T-helper 9 cell (primary cell): ENCODE measurements around the gene SLC2A2.
A peak's percentile ranks its signal among the peaks of the same experiment; 100 is the strongest.

ENCODE experiments used
- DNase-seq: peaks from one replicate; pipeline ENCODE4 v3.0.0-alpha.2; 2020

Gene SLC2A2

DNA sequence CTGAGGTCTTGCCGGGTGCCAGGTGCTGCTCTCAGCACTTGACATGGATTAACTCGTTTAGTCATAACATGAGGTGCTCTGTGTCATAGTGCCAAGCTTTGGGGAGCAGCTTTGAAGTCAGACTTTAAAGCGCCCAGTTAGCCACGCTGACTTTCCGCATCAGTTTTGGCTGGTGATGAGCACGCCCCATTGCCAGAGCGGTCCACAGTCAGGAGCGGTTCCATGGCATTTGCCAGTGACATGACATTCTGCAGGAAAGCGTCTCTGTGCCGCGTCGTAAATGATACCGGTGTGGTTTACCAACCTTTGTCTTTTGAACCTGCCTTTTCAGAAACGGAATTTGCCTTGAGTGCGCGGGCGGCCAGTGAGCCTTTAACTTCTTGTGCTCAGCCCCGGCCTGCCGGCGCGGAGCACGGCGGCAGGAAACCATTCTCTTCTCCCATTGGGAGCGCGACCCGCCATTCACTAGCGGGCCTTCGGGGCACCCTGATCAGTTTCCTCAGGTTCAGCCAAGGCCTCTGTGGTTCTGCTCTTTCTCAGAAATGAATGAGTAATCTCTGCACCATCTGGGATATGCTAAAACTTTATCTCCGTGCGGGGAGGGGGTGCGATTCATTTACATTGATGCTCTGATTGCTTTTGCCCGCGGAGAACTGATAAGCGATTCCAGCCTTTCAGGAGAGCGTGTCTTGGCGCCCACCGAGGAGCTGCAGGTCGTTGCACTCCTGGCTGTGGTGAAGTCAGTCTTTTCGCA lies 1.7 kb upstream of the SLC2A2 start:
- peak; percentile 1 for DNase-seq

DNA sequence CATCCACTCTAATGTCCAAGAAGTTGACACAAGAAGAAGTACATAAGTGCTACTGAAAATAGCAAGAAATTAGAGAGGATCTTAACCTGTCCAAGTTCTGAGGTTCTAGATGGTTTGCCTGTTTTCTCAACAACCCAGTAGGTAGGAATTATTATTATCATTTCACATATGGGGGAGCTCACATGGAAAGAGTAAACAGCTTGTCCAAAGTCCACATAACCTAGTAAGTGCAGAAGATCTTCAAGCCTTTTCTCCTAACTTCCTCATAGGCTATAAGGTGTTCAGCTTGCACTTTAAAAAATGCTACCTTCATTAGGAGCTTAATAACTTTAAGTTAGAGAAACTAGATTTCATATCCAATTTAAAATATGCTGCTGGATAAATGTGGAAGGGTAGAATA lies 3.0 kb downstream of the SLC2A2 start:
- no peak for DNase-seq

DNA sequence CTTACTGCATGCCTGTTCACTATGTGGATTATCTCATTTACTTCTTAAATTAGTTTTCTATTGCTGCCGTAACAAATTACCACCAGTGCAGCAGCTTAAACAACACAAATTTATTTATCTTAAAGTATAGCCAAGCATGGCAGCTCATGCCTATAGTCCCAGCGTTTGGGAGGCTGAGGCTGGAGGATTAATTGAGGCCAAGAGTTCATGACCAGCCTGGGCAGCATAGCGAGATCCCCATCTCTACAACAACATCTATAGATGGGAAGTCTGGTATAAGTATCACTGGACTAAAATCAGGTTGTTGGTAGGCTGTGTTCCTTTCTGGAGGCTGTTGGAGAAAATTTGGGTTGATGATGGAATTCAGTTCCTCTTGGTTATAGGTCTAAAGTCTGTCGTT lies 5.1 kb downstream of the SLC2A2 start:
- DNase-seq, result no peak

DNA sequence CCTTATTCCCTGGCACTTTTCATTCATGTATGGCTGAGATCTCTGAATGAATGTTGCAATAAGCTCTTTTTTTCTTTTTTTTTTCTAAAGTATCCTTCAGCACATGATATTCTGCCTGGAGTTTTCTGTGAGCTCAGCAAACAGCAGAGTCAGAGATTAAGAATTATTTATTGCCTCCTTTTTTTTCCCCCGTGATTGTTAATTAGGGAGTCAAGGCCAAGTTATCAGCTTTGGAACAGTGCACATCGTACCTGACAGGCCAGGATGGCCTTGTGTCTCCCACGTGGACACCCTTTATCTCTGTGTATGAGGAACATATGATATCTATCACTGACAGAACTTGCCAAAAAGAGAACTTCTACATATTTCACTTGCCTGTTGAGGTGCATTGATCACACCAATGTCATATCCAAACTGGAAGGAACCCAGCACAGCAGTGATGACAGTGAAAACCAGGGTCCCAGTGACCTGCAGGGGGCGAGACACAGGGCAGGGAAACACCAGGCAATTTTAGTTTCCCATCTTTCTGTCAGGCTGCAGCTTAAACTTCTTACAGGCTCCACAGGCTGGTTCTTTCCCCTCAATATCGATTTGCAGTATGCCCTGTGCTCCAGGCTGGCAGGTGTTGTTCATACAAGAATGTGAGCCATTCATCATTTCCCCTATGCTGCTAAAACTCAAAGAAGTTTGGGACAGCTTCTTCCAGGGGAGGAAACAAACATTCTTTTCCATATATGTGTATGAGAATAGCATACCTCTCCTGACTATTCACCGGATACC lies 8.2 kb downstream of the SLC2A2 start:
- no peak for DNase-seq

DNA sequence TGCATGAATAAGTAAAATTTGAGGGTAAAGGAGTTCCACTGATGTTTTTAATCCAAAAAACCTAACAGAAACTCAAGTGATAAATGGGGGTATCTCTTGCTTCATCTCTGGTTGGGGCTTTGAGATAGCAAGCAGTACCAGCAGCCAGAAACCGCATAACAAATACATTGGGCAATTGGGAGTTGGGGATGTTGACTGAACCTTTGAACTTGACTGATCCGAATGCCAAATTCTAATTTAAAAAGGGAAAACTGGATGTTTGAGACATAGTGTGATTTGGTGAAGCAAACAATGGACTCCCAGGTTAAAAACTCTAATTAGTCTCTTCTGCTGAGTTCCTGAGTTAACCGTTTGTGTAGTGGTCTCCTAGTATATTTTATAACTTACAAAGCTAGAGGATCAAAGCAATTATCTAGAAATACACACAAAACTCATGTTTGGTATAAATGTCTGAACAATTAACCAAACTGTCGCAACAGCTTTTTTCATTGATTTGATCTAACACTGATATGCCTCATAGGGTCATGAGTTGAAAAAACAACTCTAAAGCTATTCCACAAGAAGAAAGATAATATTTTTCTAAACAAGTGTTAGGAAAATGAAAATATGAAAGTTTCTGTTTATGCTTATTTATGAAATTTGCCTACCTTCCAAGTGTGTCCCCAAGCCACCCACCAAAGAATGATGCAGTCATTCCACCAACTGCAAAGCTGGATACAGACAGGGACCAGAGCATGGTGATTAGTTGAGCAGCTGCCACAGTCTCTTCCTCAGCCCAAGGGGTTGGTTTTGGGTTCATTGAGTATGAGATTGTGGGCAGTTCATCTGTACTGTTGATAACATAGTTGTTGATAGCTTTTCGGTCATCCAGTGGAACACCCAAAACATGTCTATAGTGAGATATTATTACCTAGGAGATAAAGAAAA lies 12.4 kb downstream of the SLC2A2 start:
- DNase-seq, result no peak

DNA sequence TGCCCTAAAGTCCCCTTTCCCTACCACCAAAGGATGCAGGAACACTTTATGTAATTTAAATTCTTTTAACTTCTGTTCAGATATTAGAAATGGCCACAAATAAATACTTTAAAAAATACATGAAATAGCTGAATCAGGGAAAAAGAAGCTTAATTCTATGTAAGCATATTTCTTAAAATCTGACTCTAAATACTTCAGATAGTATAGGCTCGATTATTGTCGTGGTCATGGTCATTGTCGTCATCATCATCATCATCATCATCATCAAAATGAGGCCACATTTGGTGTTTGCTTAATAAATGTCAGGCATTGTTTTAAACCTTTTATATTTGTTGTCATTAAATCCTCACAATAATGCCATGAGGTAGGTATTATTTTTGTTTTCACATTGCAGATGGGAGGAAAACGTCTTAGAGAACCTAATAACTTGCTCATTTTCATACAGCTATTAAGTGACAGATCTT lies 14.6 kb downstream of the SLC2A2 start:
- no peak for DNase-seq

DNA sequence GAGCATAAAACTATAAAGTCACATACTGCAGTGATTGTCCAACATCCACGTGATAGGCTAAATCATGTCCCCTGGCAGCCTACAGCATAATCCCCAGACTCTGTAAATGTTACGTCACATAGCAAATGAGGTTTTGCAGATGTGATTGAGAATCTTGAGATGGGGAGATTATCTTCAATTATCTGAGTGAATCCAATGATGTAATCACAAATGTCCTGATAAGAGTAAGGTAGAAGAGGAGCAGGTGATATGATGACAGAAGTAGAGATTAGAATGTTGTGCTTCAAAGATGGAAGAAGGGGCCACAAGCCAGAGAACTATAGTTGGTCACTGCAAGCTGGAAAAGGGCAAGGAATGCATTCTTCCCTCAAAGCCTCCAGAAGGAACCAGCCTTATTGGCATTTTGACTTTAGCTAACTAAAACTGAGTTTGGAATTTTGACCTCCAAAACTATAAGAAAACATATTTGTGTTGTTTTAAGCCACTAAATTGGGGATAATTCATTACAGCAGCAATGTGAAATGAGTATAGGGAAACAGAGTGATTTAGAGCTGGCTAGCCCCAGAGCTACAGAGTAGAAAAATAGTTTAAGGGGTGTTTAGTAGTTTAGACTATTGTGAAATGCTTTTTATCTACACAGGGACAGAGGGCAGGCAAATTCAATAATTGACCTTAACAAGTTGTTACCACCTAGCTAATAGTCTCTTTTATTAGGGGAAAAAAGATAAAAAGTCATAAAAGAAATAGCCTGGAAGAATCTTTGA lies 15.2 kb downstream of the SLC2A2 start:
- DNase-seq, result no peak

DNA sequence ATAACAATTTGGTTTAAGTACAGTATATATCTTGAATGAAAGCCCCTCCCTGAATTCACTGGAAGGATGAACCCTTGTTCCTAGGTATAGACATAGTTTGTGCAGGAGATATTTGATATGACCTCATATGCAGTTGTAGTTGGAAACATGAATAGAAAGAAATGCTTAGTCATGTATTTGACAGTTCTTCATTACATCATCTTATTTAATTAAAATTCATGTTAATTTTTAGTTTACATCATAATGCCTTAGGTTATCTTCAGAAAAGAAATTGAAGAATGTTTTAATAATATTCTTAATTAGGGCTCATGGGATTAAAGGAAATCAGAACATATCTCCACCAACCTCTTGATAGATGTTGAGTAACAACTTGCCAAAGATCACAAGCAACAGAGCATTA lies 19.2 kb downstream of the SLC2A2 start:
- DNase-seq, result no peak

DNA sequence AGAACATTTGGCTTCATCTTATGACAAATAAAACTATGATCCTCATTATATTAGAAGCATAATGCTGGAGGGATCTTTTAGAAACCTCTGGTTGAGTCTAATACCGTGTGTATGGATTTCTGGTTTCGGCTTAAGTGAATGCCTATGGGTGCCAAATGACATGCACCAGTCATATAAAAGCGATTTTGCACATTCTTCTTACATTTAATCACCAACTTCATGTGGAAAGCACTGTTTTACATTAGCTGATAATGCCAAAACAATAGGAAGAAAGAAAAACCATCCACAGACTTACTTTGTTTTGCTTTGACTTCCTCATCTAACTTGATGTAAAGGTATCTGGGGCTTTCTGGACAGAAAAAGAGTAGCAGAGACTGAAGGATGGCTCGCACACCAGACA lies 20.9 kb downstream of the SLC2A2 start:
- no peak for DNase-seq

DNA sequence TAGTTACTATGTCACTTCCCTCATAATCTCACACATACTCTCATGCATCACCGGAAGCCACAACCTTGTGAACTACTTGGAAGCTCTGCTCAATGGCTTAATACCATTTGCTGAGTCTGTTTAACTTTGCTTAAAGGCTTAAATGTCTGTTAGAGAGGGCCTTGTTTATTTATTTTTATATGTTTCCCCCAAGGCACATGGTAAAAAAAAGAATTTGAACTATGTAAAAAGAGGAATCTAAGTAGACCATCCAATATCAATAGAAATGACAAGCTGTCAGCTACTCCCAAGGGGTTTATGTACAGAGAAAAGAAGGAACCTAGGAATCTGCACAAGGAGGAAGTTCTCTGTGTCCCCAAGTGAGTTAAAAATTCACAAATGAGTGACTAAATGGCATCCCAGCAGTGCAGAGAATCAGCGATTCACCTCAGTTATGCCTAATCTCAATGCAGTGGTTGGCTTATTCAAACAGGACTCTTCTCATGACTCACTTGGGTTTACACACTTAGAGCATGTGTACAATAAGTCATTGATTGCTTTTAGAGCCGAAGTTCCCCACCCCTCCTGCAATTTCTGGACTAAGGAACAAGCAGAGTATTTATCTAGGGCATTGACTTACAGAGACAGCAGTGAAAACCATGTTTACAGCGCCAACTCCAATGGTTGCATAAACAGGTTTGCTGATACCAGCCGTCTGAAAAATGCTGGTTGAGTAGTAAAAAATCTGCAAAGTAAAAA lies 24.4 kb downstream of the SLC2A2 start:
- no peak for DNase-seq

DNA sequence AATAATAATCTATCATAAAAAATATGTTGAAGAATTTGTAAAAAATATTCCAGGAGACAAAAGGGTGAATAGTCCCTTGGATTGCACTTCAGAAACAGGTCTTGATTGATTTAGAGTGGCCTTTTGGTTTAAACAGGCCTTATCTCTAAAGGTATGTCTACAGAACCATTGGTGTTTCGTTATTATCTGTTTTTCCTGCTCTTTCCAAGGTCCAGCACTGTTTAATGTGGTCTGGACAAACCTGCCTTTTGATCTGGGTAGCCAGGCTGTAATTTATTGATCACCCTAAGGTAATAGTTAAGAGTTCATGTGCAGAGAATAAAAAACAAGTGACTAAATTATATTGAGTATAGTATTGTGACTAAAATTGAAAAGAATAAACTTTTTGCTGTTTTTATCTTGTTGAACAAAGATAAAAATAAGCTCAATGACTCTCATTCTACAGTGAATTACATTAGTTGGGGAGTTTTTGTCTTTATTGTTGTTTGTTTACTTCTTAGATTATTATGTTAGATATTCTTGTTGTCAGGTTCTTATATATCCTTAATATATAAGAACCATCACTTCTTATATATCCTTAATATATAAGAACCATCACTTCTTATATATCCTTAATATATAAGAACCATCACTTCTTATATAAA lies 25.1 kb downstream of the SLC2A2 start:
- DNase-seq, result no peak

DNA sequence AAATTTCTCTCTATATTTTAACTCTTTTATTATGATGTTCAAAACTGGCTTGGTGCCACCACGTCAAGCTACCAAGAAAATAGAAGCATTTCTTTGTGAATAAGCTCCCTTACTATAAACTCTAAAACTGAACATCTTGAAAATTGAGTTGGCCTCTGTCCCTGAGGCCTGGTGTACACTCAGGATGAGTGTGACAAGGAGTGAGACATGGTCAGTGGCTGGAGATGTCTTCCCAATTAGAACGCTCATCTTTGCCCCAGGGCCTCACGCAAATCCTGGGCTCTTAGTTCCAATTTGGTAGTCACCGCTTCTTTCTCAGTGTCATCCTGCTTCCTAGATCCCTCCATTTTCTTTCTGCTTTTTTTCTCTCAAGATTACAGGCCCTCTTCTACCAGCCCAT lies 26.2 kb downstream of the SLC2A2 start:
- DNase-seq, result no peak

DNA sequence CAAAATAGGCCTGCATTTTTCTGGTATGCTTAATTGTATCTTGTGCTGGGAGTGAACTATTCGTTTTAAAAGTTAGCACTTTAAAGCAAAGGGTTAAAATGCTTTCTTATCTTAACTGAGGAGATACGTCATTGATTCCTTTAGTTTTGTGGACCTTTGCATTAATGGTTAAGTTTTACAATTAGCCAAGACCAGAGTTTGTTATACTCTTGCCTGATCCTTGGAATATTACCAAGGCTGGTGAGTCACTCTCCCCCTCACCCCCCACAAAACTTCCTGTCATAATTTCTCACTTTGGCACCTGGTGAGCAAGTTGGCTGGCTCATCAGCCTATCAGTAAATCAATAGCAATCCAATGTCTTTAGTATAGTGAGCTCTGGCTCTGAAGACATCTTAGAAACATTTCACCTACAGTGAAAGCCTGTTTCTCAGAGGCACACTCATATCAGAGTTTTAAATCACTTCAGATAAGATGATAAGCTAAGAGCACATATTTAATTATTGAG lies 26.7 kb downstream of the SLC2A2 start:
- no peak for DNase-seq

DNA sequence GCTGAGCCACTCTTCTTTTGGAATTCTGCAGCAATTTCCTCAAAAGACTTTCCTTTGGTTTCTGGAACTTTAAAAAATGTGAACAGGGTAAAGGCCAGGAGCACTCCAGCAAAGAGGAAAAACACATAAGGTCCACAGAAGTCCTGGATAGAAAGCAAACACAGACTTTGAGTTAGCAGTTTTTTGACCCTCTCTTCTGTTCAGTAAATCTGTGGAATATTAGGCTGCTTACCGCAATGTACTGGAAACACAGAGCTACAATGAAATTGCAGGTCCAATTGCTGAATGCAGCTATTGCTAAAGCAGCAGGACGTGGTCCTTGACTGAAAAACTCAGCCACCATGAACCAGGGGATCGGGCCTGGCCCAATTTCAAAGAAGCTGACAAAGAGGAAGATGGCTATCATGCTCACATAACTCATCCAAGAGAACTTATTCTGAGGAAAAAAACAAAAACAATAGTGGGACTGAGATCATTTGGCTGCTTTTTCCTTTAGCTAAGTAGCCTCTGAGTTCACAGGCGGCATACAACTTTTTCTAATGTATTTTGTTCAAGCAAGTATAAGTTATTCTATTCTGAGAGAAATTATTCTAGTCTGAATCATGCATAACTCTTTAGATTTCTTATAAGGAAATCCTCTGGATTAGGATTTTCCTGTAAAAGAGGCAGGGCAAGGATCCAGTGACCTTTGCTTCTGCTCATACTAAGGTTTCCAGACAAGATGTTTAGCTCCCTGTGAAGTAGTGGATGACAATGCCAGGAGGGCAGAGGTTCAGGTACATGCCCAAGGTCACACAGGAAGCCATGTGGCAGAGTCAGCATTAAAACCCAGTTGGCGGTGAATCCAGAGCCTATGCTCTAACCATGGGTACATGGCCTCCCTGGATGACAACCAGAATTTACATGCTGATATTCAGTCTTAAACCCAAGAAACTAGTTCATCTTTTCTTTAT lies 28.3 kb downstream of the SLC2A2 start:
- no peak for DNase-seq

DNA sequence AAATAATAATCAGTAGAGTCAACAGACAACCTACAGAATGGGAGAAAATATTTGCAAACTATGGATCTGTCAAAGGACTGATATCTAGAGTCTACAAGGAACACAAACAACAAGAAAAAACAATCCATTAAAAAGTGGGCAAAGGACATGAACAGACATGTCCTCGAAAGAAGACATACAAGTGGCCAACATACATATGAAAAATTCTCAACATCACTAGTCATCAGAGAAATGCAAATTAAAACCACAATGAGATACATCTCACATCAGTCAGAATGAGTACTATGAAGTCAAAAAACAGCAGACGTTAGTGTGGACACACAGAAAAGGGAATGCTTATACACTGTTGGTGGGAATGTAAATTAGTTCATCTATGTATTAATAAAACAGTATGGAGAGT lies 33.7 kb downstream of the SLC2A2 start:
- no peak for DNase-seq

DNA sequence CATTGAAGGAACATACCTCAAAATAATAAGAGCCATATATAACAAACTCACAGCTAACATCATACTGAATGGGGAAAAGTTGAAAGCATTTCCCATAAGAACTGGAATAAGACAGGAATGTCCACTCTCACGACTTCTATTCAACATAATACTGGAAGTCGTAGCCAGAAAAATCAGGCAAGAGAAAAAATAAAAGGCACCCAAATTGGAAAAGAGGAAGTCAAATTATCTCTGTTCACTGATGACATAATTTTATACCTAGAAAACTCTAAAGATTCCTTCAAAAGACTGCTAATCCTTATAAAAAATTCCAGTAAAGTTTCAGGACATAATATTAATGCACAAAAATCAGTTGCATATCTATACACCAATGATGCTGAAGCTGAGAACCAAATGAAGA lies 34.9 kb downstream of the SLC2A2 start:
- DNase-seq, result no peak

DNA sequence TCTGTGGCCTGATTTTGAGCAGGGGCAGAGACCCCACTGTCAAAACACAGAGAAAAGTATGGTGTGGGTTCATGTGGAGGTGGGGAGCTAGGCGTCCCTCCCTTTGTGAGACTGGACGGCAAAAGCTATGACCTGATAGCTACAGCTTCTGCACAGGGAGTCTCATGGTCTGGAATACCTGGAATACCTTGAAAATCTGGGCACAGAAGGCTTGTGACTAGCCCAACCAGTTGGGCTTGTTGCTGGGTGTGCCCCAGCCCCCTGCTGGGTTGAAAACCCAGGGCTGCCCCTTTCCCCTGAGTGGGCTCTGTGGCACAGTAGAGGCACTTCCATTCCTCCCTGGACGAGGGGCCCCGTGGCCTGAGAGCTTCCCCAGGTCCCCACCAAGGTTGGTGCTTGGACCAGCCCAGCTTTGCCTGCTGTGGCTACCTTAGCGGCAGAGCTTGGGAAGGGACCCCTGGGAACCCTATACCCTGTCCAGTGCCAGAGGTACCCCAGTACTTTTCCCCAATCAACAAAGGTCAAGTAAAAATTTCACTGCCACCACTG lies 37.3 kb downstream of the SLC2A2 start:
- DNase-seq, result no peak

DNA sequence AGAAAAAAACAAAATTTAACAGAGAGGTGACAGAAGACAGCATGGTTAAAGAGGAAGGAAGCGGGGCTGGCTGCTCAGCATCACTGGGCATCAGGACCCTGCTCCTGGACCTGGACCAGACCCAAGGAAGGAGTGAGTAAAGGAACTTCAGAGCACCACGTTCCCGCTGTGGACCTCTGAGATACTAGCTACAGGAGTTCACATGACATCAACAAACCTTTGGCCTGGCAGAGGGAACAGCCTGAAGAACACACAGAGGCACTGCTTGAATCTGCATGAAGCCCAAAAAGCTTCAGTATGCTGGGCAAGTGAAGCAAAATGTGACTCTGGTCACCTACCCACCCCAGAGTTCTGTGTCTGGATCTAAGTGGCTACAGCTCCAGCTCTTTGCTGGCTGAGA lies 38.1 kb downstream of the SLC2A2 start:
- no peak for DNase-seq

DNA sequence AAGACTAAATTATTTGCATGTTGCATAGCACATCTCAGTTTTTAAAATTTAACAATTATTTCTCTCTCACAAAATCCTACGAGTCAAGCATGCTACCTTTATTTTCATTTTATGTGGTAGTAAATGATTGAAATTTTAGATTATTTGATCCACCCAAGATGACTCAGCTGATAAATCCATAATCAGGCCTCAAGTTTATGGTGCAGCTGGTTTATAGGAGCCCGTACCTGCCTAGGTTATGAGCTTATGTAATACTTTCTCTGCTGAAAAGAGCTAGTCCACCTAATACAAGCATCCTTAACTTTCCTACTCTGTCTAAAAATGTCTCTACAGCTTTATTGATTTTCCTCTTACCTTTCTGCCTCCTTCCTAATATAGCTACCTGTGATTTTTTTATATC lies 41.2 kb downstream of the SLC2A2 start:
- DNase-seq, result no peak
